GM19239 (cell line): Measurements from ENCODE around the gene RGMA.
"Not testable (repeated sequence)": the region's sequence is repeated elsewhere in the genome, so short reads cannot be mapped to it uniquely, and the experiment has no call there.

Source experiments
- DNase-seq: peaks from one replicate; pipeline ENCODE4 v3.0.0; 2011; ENCODE audit warnings: low spot score; ENCODE audit not compliant: insufficient read length
- FAIRE-seq: peaks from 2 replicates; lab custom pipeline; 2011; peaks lifted over from hg19 to GRCh38; lab: Jason Lieb, UNC

The RGMA gene

DNA sequence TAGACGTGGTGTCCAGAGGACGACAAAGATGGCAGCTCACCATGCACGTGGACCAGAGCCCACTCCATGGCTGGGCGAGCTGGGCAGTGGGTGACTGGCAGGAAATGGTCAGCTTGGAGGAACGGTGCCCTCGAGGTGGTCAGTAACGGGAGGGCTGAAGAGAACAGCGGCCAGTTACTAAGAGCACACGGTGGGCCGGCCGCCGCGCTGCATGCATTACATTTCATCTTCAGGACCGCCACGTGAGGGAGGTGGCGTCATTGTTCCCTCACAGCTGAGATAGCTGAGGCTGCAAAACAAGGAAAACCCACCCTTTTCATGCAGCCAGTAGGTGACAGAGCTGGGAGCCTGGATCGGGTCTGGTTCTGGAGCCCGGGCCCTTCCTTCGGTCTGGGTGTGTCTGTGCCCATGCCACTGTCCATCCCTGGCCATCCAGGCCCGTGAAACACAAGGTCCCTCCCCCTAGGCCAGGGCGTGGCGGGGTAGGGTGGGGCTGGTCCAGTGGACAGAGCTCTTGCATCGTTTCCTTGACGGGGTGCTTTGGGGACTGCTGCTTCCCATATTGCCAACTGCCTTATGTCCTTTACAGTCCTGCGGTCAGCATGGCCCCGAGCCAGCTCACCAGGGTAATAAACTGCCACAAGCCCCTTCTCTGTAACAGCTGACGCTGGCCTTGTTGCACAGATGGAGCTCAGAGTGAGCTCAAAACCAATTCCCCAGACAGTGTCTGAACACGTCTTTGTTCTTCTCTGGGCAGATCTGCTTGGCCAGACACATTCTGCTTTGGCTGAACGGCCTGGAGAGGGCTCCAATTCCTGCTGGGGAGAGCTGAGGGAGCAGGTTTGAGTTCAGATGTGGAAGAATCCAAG lies 51.8 kb downstream of the RGMA start:
- FAIRE-seq: no peak

DNA sequence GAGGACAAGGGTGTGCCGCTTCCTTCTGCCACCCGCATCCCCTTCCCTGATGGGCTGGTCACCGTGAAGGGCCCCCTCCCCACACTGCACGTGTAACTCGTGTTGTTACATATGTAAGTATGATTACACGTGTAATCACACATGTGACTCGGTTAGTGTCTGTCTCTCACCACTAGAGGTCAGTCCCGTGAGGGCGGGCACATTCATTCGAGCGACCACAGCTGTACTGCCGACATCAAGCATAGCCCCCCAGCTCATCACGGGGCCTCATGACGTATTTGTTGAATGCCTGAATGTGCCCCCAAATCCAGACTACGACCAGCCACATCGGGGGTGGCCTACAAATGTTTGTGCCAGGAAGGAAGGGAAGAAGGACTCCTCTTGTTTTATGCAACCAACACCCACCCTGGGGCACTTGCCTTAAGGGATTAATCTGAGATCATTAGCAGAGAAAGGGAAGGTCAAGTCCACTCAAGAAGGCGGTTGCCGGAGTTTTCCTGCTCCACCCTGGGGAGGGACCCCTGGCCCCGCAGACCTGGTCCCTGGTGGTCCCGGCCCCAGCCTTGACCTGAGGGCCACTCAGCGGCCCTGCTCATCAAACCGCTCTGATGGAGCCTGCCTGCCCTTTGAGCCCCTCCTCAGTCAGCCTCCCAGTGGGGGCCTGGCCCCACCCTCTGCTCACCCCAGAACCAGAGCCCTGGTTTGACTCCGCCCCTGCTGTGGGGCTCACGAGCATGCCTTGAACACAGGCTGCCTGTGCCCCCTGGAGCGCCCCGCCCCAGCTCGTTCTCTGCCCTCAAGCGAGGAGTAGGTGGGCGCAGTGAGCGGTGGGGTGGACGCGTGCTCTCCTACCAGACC lies 52.8 kb downstream of the RGMA start:
- FAIRE-seq (peak; percentile 82), DNase-seq (peak; percentile 71)

More for the DNA sequence above, 51.8 kb downstream of the RGMA start:
- DNase-seq: no peak

DNA sequence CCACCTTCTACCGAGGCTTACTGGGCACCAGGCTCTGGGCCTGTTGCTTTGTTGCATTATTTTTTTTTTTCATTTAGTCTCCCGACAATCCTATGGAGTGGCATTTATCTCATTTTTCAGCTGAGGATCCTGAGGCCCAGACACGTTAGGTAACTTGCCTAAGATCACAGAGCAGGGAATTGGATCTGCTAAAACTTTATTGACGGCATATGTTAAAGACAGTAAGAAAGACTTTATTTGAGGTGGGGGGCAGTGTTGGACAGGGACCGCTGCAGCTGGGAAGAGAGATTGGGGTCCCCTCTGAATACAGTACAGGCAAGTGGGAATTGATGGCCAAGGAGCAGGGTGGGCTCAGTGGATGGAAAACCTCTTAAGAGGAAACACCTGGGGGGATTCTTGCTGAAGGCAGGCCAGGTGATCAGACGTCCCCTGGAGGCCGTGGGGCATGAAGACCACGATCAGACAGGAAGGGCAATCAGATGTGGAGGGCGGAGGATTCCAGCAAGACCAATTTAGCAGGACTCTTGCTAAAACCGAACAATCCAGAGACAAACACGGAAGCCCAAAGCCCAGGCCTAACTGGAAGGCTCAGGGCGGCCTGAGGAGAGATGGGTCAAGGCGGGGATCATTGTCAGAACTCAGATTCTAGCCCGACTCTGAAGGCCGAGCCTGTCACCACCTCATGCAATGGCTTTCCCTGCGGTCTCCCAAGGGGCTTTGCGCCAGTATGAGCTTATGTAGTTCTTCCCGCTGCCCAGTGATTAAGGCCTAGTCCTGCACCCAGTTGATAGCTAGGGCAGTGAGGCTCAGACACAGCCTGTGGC lies 53.7 kb downstream of the RGMA start:
- FAIRE-seq: no peak
- DNase-seq: no peak

DNA sequence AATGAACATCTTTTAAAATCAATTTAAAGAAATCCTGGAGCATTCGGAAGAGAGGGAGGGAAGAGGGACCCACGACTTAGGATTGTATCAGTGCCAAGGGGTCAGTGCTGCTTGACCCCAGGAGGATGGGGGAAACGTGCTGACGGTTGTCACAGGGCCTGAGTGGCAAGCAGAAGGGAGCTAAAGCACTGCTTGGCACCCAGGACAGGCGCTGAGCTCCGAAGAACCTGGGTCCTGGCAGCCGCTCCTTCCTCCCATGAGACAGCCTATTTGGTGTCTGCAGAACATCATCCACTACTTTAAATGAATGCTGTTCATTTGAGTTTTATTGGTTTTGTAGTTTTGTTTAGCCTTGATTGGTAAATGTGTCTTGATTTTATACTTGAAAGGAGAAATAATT lies 54.5 kb downstream of the RGMA start:
- FAIRE-seq: no peak

DNA sequence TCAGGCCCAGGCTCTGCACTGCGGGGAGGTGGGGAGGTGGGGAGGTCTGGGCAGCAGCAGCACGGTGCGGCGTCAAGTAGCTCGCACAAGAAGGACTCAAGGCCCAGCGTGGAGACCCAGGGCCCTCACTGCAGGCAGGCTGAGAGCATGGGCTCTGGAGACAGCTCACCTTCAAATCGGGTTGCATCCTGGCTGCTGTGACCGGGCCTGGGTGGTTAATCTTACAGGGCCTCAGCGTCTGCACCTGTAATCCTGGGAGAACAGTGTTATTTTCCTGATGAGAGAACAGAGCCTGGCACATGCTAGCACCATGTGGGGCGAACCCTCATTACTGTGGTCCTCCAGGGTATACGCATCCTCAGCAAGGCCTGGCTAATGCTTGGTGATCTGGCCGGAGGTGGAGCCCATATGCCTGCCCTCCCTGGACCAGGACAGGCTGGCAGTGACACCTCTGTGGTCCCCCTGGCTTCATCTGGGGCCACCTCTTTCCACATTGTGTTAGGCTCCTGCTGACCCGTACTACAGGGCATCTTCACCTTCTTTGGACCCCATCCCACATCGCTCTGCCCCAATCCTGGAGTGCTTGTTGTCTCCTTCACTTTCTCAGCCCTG lies 55.5 kb downstream of the RGMA start:
- FAIRE-seq (no peak), DNase-seq (no peak)

More for the DNA sequence above, 54.5 kb downstream of the RGMA start:
- DNase-seq: no peak

DNA sequence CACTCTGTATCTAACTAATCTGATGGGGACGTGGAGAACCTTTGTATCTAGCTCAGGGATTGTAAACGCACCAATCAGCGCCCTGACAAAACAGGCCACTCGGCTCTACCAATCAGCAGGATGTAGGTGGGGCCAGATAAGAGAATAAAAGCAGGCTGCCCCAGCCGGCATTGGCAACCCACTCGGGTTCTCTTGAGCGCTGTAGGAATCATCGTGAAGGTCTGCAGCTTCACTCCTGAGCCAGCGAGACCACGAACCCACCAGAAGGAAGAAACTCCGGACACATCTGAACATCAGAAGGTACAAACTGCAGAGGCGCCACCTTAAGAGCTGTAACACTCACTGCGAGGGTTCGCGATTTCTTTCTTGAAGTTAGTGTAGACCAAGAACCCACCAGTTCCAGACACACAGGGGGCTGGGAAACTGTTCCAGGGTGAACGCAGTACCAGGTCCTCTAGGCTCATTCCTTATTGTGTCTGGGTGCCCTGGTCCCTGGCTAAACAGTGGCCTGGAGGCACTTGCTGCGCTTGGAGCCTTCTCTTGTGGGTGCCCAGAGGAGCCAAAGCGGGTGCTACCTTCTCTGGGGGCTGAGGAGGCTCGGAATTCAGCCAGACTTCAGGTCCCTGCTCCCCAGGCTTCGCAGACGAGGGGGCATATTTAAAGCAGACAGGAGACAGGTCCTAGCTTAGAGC lies 56.4 kb downstream of the RGMA start:
- DNase-seq, FAIRE-seq: not testable (repeated sequence)

DNA sequence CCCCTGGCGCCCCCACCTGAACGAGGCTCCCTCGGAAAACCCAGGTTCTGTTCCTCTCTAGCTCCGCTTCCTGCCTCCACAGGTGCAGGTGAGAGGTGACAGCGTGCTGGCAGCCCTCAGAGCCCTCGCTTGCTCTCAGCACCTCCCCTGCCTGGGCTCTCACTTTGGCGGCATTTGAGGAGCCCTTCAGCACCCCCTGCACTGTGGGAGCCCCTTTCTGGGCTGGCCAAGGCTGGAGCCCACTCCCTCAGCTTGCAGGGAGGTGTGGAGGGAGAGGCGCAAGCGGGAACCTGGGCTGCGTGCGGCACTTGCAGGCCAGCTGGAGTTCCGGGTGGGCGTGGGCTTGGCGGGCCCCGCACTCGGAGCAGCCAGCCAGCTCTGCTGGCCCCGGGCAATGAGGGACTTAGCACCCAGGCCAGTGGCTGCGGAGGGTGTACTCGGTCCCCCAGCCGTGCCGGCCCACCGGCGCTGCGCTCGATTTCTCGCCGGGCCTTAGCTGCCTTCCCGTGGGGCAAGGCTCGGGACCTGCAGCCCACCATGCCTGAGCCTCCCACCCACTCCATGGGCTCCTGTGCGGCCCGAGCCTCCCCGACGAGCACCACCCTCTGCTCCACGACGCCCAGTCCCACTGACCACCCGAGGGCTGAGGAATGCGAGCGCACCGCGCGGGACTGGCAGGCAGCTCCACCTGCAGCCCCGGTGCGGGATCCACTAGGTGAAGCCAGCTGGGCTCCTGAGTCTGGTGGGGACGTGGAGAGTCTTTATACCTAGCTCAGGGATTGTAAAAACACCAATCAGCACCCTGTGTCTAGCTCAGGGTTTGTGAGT lies 57.2 kb downstream of the RGMA start:
- FAIRE-seq, DNase-seq: not testable (repeated sequence)

DNA sequence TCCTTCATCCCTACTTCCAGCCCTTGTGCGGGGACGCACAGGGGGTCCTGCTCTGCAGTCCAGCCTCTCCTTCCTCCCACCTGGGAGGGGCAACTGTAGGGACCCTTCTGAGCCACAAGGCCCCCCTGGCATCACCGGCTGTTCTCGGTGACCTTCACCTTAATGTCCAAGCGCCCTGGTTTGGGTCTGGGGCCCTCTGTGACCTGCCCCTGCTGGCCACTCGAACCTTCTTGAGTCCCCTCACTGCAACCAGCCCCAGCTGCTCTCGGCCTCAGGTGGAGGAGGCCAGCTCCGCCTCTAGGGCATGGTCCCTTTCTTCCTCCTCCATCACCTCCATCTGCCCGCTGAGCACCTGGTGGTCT lies 57.9 kb downstream of the RGMA start:
- no peak for FAIRE-seq
- DNase-seq: no peak

DNA sequence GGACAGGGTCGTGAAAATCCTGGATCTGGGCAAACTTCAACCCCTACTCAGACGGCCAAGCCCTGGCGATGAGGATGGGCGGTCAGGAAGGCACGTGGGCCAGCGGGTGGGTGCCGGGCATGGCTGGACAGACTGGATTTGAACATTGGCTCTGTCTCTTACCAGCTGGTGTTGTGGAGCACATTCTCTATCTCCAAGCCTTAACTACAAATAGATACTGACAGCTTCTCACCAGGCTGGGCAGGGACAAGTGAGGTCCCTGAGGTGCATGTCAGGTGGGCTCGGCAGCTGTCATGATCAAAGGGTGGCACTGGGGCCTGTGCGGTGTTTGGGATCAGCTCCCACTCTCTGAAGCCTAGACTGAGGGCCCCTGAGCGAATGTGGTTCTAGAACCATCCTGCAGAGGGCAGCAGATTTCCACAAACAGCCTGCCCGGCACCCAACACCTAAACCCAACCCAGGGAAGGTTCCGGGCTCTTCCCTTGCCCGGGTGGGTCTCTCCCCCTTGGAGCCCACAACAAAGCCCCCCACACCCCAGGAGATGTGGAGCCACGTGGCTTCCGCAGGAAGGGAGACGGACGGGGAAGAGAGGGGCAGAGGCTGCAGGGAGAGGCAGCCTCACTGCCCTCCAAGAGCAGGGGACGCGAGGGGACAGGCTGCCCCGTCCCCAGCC lies 58.4 kb downstream of the RGMA start:
- DNase-seq (peak; percentile 82), FAIRE-seq (peak; percentile 78)

DNA sequence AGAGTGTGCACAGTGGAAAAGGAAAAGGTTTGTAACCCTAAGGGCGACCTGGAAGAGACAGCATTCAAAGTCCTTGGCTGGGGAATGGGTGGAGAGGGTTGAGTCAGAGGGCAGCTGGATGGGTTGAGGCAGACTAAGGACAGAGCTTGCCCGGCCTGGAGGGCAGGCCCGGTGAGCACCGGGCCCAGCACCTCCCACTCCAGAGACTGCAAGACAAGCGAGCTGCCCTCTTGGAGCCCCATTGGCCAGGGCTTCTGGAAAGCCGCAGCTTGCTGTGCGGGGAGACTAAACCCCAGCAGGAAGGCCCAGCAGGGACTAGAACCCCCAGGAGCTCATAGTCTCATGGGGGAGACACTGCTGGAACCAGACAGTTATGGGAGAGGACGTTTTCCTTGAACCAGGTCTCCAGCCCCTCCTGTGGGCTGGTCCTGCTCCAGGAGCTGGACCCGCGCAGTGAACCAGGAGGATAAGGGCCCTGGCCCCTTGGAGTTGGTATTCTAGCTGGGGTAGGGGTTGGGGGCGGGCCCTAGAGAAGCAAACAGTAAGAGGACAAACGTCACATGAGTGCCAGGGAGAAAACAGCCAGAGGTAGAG lies 59.1 kb downstream of the RGMA start:
- DNase-seq (no peak), FAIRE-seq (no peak)

DNA sequence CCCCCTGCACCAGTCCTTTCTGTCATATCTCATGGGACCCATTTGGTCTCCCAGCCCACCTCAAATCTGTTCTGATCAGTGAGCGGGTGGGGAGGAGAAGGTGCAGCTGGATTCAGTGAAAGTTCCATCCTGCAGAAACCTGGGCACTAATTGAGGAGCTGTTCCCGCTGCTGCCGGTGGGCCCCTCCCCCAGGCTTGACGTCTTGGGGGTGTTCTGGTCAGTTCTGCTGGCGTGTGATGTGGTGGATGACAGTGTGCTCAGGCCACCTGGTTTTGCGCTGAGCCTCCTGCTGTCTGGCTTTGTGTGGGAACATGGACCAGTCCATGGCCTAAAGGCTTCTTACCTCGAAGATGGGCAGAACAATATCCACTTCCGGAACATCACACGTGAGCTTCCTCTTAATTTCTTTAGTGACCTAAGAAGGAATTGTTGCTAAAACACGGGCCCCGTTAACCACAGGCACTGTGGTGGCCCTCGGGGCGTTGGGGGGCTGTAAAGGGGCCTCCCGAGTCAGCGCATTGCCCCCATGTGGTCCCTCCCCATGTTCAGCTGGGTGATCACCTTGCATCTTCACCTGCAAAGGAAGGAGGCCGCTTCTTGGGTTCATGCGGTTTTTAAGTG lies 59.7 kb downstream of the RGMA start:
- no peak for FAIRE-seq
- DNase-seq: no peak

DNA sequence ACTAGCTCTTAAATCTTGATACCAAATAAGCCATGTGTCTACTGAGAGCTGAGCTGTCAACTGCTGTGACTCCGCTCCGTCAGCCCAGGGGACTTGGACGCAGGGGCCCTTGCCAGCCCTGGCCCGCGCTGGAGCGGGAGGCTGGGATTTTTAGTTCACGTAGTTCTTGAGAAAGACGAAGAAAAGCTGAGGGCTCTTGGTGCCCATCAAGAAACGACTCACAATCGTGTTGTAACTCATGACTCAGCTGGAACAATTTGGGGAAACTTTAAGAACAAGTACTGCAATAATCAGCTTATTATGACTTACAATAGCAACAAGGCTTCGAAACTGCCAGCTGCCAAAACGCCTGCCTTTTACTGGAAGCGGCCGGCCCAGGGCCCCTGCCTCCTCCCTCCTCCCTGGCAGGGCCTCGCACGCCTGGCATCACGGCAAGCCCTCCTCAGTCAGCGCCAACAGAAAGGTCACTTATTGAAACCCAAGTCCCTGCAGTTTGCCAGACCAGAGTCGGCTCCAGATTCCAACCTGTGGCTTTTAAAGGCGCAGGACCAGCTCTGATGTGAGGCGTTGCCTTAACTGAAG lies 60.3 kb downstream of the RGMA start:
- DNase-seq (no peak), FAIRE-seq (no peak)

DNA sequence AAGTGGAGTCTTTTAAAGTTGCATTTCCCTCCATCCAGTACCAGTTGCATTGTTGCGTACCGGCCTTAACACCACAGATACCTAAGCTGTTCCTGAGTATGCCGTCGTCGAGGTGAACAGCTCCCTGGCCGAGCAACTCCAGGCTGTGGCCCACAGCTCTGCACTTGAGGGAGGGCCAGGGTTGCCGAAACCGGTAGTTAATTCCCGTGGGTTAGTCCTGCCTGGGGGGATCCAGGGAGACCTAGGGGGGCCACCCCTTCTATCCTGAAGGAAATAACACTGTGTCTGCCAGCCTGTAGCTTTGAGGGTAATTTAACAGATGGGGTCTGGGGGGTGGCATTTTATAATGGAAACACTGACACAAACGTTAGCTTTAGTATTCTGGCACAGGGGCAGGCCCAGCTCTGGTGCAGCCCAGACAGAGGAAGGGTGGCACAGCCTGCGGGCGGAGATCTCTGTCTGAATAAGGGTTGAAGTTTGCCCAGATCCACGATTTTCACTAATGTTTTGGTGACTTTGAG lies 60.8 kb downstream of the RGMA start:
- DNase-seq: no peak
- no peak for FAIRE-seq

DNA sequence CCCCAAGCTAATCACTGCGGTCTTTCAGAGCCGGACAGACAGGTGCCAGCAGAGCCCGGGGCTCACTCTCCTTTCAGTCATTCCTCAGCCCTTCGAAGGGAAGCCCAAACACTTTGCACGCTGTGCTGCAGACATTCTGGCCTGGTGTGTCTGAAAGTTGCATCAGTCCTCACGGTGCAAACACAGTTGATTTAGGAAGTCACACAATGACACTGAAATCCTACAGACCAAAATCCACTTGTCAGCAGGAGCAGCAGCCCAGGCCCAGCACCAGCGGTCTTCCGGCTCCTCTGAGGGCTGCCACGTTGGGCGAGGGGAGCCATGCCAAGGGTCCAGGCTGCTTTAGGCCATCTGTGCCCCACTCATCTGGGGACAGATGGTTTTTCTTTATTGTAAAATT lies 61.6 kb downstream of the RGMA start:
- DNase-seq: no peak
- FAIRE-seq: no peak

DNA sequence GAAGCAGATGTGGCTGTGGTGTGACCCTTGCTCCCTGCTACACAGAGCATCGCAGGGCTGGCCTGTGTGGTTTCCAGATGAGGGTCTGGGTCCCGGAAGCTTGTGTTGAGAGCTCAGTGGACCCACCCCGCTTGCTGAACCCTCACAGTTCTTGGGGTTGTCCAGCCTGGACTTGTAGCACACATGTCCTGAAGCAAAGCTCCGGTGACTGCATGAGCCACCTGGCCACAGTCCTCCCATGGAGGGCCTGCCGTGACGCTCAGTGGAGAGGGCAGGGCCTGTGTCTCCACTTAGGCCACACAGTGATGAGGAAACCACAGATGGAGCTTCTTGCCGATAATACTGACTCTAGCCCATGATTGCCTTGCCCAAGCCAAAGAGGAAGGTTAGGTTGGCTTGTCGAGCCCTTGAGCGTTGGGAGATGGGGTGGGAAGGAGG lies 62.6 kb downstream of the RGMA start:
- FAIRE-seq (no peak), DNase-seq (no peak)

DNA sequence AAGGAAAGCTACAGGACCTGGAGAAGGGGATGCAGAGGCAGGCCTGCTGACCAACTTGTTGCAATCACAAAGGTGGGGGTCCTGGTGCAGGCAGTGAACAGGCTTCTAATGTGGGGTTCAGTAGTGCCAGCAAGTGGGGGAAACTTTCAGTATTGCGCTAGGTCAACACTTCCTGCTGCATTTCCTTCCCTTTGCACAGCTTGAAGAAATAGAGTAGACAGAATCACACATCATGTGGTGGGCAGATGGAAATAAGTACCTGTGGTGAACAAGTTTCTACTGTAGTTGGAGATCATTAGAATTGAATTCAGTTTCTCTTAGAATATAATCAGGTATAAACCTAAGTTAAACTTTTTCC lies 63.4 kb downstream of the RGMA start:
- DNase-seq (no peak), FAIRE-seq (no peak)
